Measurements from ENCODE around the gene MEIOB.

- TF ChIP-seq POLR2A (IDR thresholded peaks at IDR 0.05; ENCODE audit: low read length) (no peak), GATA1 (IDR thresholded peaks at IDR 0.05; ENCODE audit: low read depth, low read length) (no peak)
Measured at GRCh38 chr16:1919327-1919998, 47.5 kb upstream of the MEIOB start.

Data from erythroblast (primary cell).